Measurements from ENCODE around the gene PKP4. TPM values are rescaled to one million over a fixed set of nuclear protein-coding genes. Genes with fewer than 3 reads are reported as not detected.
A peak's percentile ranks its signal among the peaks of the same experiment; 100 is the strongest.

PKP4 gene
- total and polyA plus RNA-seq, 9 donors: 22.8 to 31.1 (median 24.8) TPM

- H3K4me3 ChIP-seq (ENCODE audit: low read length): no peak overlapping the region
- DNase-seq: no peak
- peaks cover 16% of the 10 kb centered on the region for H3K4me1 ChIP-seq (ENCODE audit: control insufficient read depth, insufficient read depth, low read length)
- H3K9me3 ChIP-seq (replicated peaks; ENCODE audit: control insufficient read depth, low read depth, low read length): no peaks in the 10 kb centered on the region
- no peaks in the 10 kb centered on the region for H3K36me3 ChIP-seq (ENCODE audit: control insufficient read depth, insufficient read depth, low read length)
- no peaks in the 10 kb centered on the region for H3K27me3 ChIP-seq (ENCODE audit: control insufficient read depth, insufficient read depth, low read length)
- H3K27ac ChIP-seq (ENCODE audit: low read length): no peak overlapping the region
Measured at GRCh38 chr2:158498043-158498748, 41.4 kb downstream of the PKP4 start.

GRCh38 chr2:158498749-158499136 lies 42.0 kb downstream of the PKP4 start:
- H3K4me1 ChIP-seq (ENCODE audit: control insufficient read depth, insufficient read depth, low read length): peaks cover 16% of the 10 kb centered on the region
- WGBS (ENCODE audit: insufficient coverage): no CpG with 5 or more reads among the region's 3 CpGs
- no peaks in the 10 kb centered on the region for H3K27me3 ChIP-seq (ENCODE audit: control insufficient read depth, insufficient read depth, low read length)
- H3K27ac ChIP-seq (ENCODE audit: low read length): no peak overlapping the region
- no peak overlapping the region for H3K4me3 ChIP-seq (ENCODE audit: low read length)
- H3K36me3 ChIP-seq (ENCODE audit: control insufficient read depth, insufficient read depth, low read length): no peaks in the 10 kb centered on the region
- H3K9me3 ChIP-seq (replicated peaks; ENCODE audit: control insufficient read depth, low read depth, low read length): no peaks in the 10 kb centered on the region
- no peak for DNase-seq

GRCh38 chr2:158499383-158499782 lies 42.6 kb downstream of the PKP4 start:
- no CpG with 5 or more reads among the region's 2 CpGs for WGBS (ENCODE audit: insufficient coverage)
- Histone ChIP-seq H3K4me3 (ENCODE audit: low read length) (no peak overlapping the region), H3K27me3 (ENCODE audit: control insufficient read depth, insufficient read depth, low read length) (no peaks in the 10 kb centered on the region), H3K27ac (ENCODE audit: low read length) (no peak overlapping the region), H3K9me3 (replicated peaks; ENCODE audit: control insufficient read depth, low read depth, low read length) (no peaks in the 10 kb centered on the region), H3K4me1 (ENCODE audit: control insufficient read depth, insufficient read depth, low read length) (peaks cover 16% of the 10 kb centered on the region), H3K36me3 (ENCODE audit: control insufficient read depth, insufficient read depth, low read length) (no peaks in the 10 kb centered on the region)
- DNase-seq: no peak

GRCh38 chr2:158500333-158500732 lies 43.6 kb downstream of the PKP4 start:
- peak; percentile 54 for DNase-seq
- Histone ChIP-seq H3K4me3 (ENCODE audit: low read length) (no peak overlapping the region), H3K27me3 (ENCODE audit: control insufficient read depth, insufficient read depth, low read length) (no peaks in the 10 kb centered on the region), H3K36me3 (ENCODE audit: control insufficient read depth, insufficient read depth, low read length) (no peaks in the 10 kb centered on the region), H3K27ac (ENCODE audit: low read length) (no peak overlapping the region), H3K9me3 (replicated peaks; ENCODE audit: control insufficient read depth, low read depth, low read length) (no peaks in the 10 kb centered on the region), H3K4me1 (ENCODE audit: control insufficient read depth, insufficient read depth, low read length) (peaks cover 17% of the 10 kb centered on the region)
- WGBS (ENCODE audit: insufficient coverage): 80% methylated on average over 1 of the region's 2 CpGs

- Histone ChIP-seq H3K4me3 (ENCODE audit: low read length) (no peak overlapping the region), H3K27ac (ENCODE audit: low read length) (no peak overlapping the region), H3K36me3 (ENCODE audit: control insufficient read depth, insufficient read depth, low read length) (no peaks in the 10 kb centered on the region), H3K4me1 (ENCODE audit: control insufficient read depth, insufficient read depth, low read length) (peaks cover 22% of the 10 kb centered on the region), H3K9me3 (replicated peaks; ENCODE audit: control insufficient read depth, low read depth, low read length) (no peaks in the 10 kb centered on the region), H3K27me3 (ENCODE audit: control insufficient read depth, insufficient read depth, low read length) (no peaks in the 10 kb centered on the region)
- no CpG with 5 or more reads among the region's 1 CpG for WGBS (ENCODE audit: insufficient coverage)
- peak; percentile 57 for DNase-seq
Measured at GRCh38 chr2:158501301-158501700, 44.5 kb downstream of the PKP4 start.

- Histone ChIP-seq H3K4me3 (ENCODE audit: low read length) (no peak overlapping the region), H3K4me1 (ENCODE audit: control insufficient read depth, insufficient read depth, low read length) (peaks cover 22% of the 10 kb centered on the region), H3K27me3 (ENCODE audit: control insufficient read depth, insufficient read depth, low read length) (no peaks in the 10 kb centered on the region), H3K9me3 (replicated peaks; ENCODE audit: control insufficient read depth, low read depth, low read length) (no peaks in the 10 kb centered on the region), H3K27ac (ENCODE audit: low read length) (peak overlapping the region; percentile 45), H3K36me3 (ENCODE audit: control insufficient read depth, insufficient read depth, low read length) (no peaks in the 10 kb centered on the region)
- DNase-seq: peak; percentile 87
- no CpG with 5 or more reads among the region's 2 CpGs for WGBS (ENCODE audit: insufficient coverage)
Measured at GRCh38 chr2:158502974-158503373, 46.2 kb downstream of the PKP4 start.

- Histone ChIP-seq H3K4me3 (ENCODE audit: low read length) (no peak overlapping the region), H3K27me3 (ENCODE audit: control insufficient read depth, insufficient read depth, low read length) (no peaks in the 10 kb centered on the region), H3K36me3 (ENCODE audit: control insufficient read depth, insufficient read depth, low read length) (no peaks in the 10 kb centered on the region), H3K4me1 (ENCODE audit: control insufficient read depth, insufficient read depth, low read length) (peaks cover 22% of the 10 kb centered on the region), H3K27ac (ENCODE audit: low read length) (no peak overlapping the region), H3K9me3 (replicated peaks; ENCODE audit: control insufficient read depth, low read depth, low read length) (no peaks in the 10 kb centered on the region)
- no CpG with 5 or more reads among the region's 3 CpGs for WGBS (ENCODE audit: insufficient coverage)
- DNase-seq: no peak
Measured at GRCh38 chr2:158504088-158504487, 47.3 kb downstream of the PKP4 start.

GRCh38 chr2:158505448-158505934 lies 48.7 kb downstream of the PKP4 start:
- Histone ChIP-seq H3K27ac (ENCODE audit: low read length) (no peak overlapping the region), H3K27me3 (ENCODE audit: control insufficient read depth, insufficient read depth, low read length) (no peaks in the 10 kb centered on the region), H3K4me3 (ENCODE audit: low read length) (no peak overlapping the region), H3K9me3 (replicated peaks; ENCODE audit: control insufficient read depth, low read depth, low read length) (no peaks in the 10 kb centered on the region), H3K4me1 (ENCODE audit: control insufficient read depth, insufficient read depth, low read length) (peaks cover 20% of the 10 kb centered on the region), H3K36me3 (ENCODE audit: control insufficient read depth, insufficient read depth, low read length) (no peaks in the 10 kb centered on the region)
- 89% methylated on average over 2 of the region's 4 CpGs for WGBS (ENCODE audit: insufficient coverage)
- no peak for DNase-seq

GRCh38 chr2:158507141-158507540 lies 50.4 kb downstream of the PKP4 start:
- DNase-seq: no peak
- no peak overlapping the region for H3K4me3 ChIP-seq (ENCODE audit: low read length)
- no peak overlapping the region for H3K27ac ChIP-seq (ENCODE audit: low read length)
- 59% methylated on average over 2 of the region's 4 CpGs for WGBS (ENCODE audit: insufficient coverage)
- no peaks in the 10 kb centered on the region for H3K27me3 ChIP-seq (ENCODE audit: control insufficient read depth, insufficient read depth, low read length)
- H3K9me3 ChIP-seq (replicated peaks; ENCODE audit: control insufficient read depth, low read depth, low read length): no peaks in the 10 kb centered on the region
- no peaks in the 10 kb centered on the region for H3K36me3 ChIP-seq (ENCODE audit: control insufficient read depth, insufficient read depth, low read length)
- peaks cover 13% of the 10 kb centered on the region for H3K4me1 ChIP-seq (ENCODE audit: control insufficient read depth, insufficient read depth, low read length)

GRCh38 chr2:158507679-158508078 lies 50.9 kb downstream of the PKP4 start:
- Histone ChIP-seq H3K4me1 (ENCODE audit: control insufficient read depth, insufficient read depth, low read length) (peaks cover 8% of the 10 kb centered on the region), H3K9me3 (replicated peaks; ENCODE audit: control insufficient read depth, low read depth, low read length) (no peaks in the 10 kb centered on the region), H3K27me3 (ENCODE audit: control insufficient read depth, insufficient read depth, low read length) (no peaks in the 10 kb centered on the region), H3K36me3 (ENCODE audit: control insufficient read depth, insufficient read depth, low read length) (no peaks in the 10 kb centered on the region), H3K27ac (ENCODE audit: low read length) (no peak overlapping the region), H3K4me3 (ENCODE audit: low read length) (no peak overlapping the region)
- WGBS (ENCODE audit: insufficient coverage): 80% methylated on average over 1 of the region's 2 CpGs
- DNase-seq: no peak

Data from muscle of leg (tissue), 11 donors.